Astrocyte (in vitro differentiated cells and primary cell): Measurements from ENCODE around the gene EMP2. TPM values are rescaled to one million over a fixed set of nuclear protein-coding genes. Genes with fewer than 3 reads are reported as not detected.

Experiments
- DNase-seq: peaks from one replicate; pipeline ENCODE4 v3.0.0-alpha.2; 2010; ENCODE audit warnings: low read depth
- FAIRE-seq: peaks from 2 replicates; lab custom pipeline; 2011; peaks lifted over from hg19 to GRCh38; lab: Jason Lieb, UNC
- H2AFZ ChIP-seq: 2 replicates; pipeline ENCODE4 v1.6.0; 2012; ENCODE audit warnings: low read depth, low read length, inconsistent platforms
- H3K27ac ChIP-seq: 2 replicates; pipeline ENCODE4 v1.5.1; 2011; ENCODE audit warnings: low read depth, low read length, inconsistent platforms
- H3K27me3 ChIP-seq: 2 replicates; pipeline ENCODE4 v1.6.0; 2011; ENCODE audit warnings: low read length, inconsistent platforms; ENCODE audit not compliant: insufficient read depth
- H3K36me3 ChIP-seq: 2 replicates; pipeline ENCODE4 v1.5.1; 2011; ENCODE audit warnings: low read length, inconsistent platforms; ENCODE audit not compliant: insufficient read depth
- H3K4me1 ChIP-seq: 2 replicates; pipeline ENCODE4 v1.5.1; 2011; ENCODE audit warnings: low read length, inconsistent platforms; ENCODE audit not compliant: insufficient read depth
- H3K4me2 ChIP-seq: 2 replicates; pipeline ENCODE4 v1.6.0; 2012; ENCODE audit warnings: low read length, inconsistent platforms
- H3K4me3 ChIP-seq: 2 replicates; pipeline ENCODE4 v1.5.1; 2011; ENCODE audit warnings: low read depth, mild to moderate bottlenecking, low read length, inconsistent platforms; ENCODE audit not compliant: insufficient read depth
- H3K79me2 ChIP-seq: 2 replicates; pipeline ENCODE4 v1.6.0; 2012; ENCODE audit warnings: mild to moderate bottlenecking, low read length, inconsistent platforms; ENCODE audit not compliant: insufficient read depth
- H3K9ac ChIP-seq: 2 replicates; pipeline ENCODE4 v1.6.0; 2012; ENCODE audit warnings: mild to moderate bottlenecking, low read length, inconsistent platforms
- H3K9me3 ChIP-seq: 2 replicates; pipeline ENCODE4 v1.5.1; 2012; ENCODE audit warnings: low read depth, mild to moderate bottlenecking, low read length, inconsistent platforms; ENCODE audit not compliant: insufficient read depth
- H4K20me1 ChIP-seq: 2 replicates; pipeline ENCODE4 v1.6.0; 2012; ENCODE audit warnings: low read length, inconsistent platforms; ENCODE audit not compliant: insufficient read depth
- H3K27ac Mint-ChIP-seq: one replicate; pipeline ENCODE4 v1.8.0; 2021; ENCODE audit warnings: mild to moderate bottlenecking, mixed read lengths; ENCODE audit not compliant: unreplicated experiment
- H3K27me3 Mint-ChIP-seq: one replicate; pipeline ENCODE4 v1.8.0; 2021; ENCODE audit warnings: low read depth, mixed read lengths; ENCODE audit not compliant: unreplicated experiment
- H3K36me3 Mint-ChIP-seq: one replicate; pipeline ENCODE4 v1.8.0; 2021; ENCODE audit warnings: low read depth, mixed read lengths; ENCODE audit not compliant: unreplicated experiment
- H3K4me1 Mint-ChIP-seq: one replicate; pipeline ENCODE4 v1.8.0; 2021; ENCODE audit warnings: low read depth, mixed read lengths; ENCODE audit not compliant: unreplicated experiment
- H3K4me3 Mint-ChIP-seq: one replicate; pipeline ENCODE4 v1.8.0; 2021; ENCODE audit warnings: mild to moderate bottlenecking, moderate library complexity, mixed read lengths; ENCODE audit not compliant: unreplicated experiment
- H3K9me3 Mint-ChIP-seq: one replicate; pipeline ENCODE4 v1.8.0; 2021; ENCODE audit warnings: mild to moderate bottlenecking, mixed read lengths; ENCODE audit not compliant: unreplicated experiment
- CTCF ChIP-seq: IDR thresholded peaks from 2 replicates; pipeline ENCODE4 v1.5.1; 2011; ENCODE audit warnings: low read depth, mild to moderate bottlenecking, inconsistent platforms, low read length, moderate library complexity; ENCODE audit not compliant: insufficient read depth
- EZH2 ChIP-seq: IDR thresholded peaks from 2 replicates; pipeline ENCODE4 v1.6.1; 2012; ENCODE audit warnings: mild to moderate bottlenecking, low read length, inconsistent platforms; ENCODE audit not compliant: insufficient read depth
- total RNA-seq: library from RNA; stranded (reverse); gene quantifications from 2 replicates; pipeline ENCODE4 v1.2.1, GENCODE V29; 2021

Gene EMP2
- total RNA-seq, 1 donor from 2014 or later, result 1.7 TPM

GRCh38 chr16:10480151-10480550, 100.2 kb downstream of the EMP2 start:
- Histone ChIP-seq H2AFZ (no peak overlapping the region), H4K20me1 (no peaks in the 10 kb centered on the region), H3K79me2 (no peaks in the 10 kb centered on the region), H3K4me1 (no peaks in the 10 kb centered on the region), H3K4me2 (no peak overlapping the region), H3K9me3 (peaks cover 2% of the 10 kb centered on the region), H3K36me3 (no peaks in the 10 kb centered on the region), H3K27ac (no peak overlapping the region), H3K27me3 (no peaks in the 10 kb centered on the region), H3K9ac (no peak overlapping the region), H3K4me3 (no peak overlapping the region)
- no peak for TF ChIP-seq CTCF
- TF ChIP-seq EZH2, result no peak
- FAIRE-seq (no peak), DNase-seq (no peak)
- Mint-ChIP-seq H3K27me3 (no peaks in the 10 kb centered on the region), H3K36me3 (peaks cover 18% of the 10 kb centered on the region), H3K9me3 (peaks cover 21% of the 10 kb centered on the region), H3K4me3 (no peak overlapping the region), H3K27ac (no peak overlapping the region), H3K4me1 (no peaks in the 10 kb centered on the region)

Other genes starting within 250 kb of the EMP2 start
- 6.6 and 8.6 TPM in 2 replicates for gene ATF7IP2, start 194.5 kb downstream of the EMP2 start, total RNA-seq
- 0.41 TPM in 1 of 2 replicates, not detected in the other for gene TEKT5, start 114.3 kb upstream of the EMP2 start, total RNA-seq
- 17.4 TPM in 2 replicates for gene NUBP1, start 163.2 kb upstream of the EMP2 start, total RNA-seq
- 0.34 and 0.70 TPM in 2 replicates for gene TVP23A, start 238.2 kb upstream of the EMP2 start, total RNA-seq